IPS DF 6.9 (cell line): ENCODE results near the gene RNF175.

Experiments
- DNase-seq: peaks from one replicate; pipeline ENCODE4 v3.0.0-alpha.2; 2013; ENCODE audit warnings: low read depth, low spot score
- H3K27ac ChIP-seq: one replicate; pipeline ENCODE4 v1.5.1; 2013; ENCODE audit warnings: low read length, control low read depth
- H3K27me3 ChIP-seq: 2 replicates; pipeline ENCODE4 v1.6.1; 2013; ENCODE audit warnings: mild to moderate bottlenecking, low read length; ENCODE audit not compliant: control insufficient read depth, insufficient read depth
- H3K36me3 ChIP-seq: 2 replicates; pipeline ENCODE4 v1.6.1; 2013; ENCODE audit warnings: low read length; ENCODE audit not compliant: control insufficient read depth, insufficient read depth
- H3K4me1 ChIP-seq: 2 replicates; pipeline ENCODE4 v1.6.1; 2013; ENCODE audit warnings: low read length; ENCODE audit not compliant: control insufficient read depth, insufficient read depth
- H3K4me3 ChIP-seq: 2 replicates; pipeline ENCODE4 v1.5.1; 2013; ENCODE audit warnings: mild to moderate bottlenecking, low read length
- H3K9me3 ChIP-seq: 2 replicates; pipeline ENCODE4 v1.6.1; 2013; ENCODE audit warnings: low read length, inconsistent platforms; ENCODE audit not compliant: control insufficient read depth, insufficient read depth
- WGBS: extraction: QIAGEN DNeasy Blood & Tissue Kit; methylation state at CpG from one replicate; pipeline ENCODE4 v1.1.7; 2013; ENCODE audit warnings: mixed read lengths, missing lambda C conversion rate; ENCODE audit not compliant: insufficient read length, insufficient coverage; 5-methylcytosine and 5-hydroxymethylcytosine counted together

RNF175 gene

GRCh38 chr4:153785910-153786721 lies 26.3 kb upstream of the RNF175 start:
- Histone ChIP-seq H3K4me1 (peaks cover 2% of the 10 kb centered on the region; the same call in 1 of the 2 replicates), H3K9me3 (no peaks in the 10 kb centered on the region), H3K36me3 (peaks cover 14% of the 10 kb centered on the region; the same call in 1 of the 2 replicates), H3K27me3 (no peaks in the 10 kb centered on the region), H3K4me3 (peak overlapping the region; percentile 24; the same call in 1 of the 2 replicates), H3K27ac (no peak overlapping the region)
- no CpG with 5 or more reads among the region's 3 CpGs for WGBS
- DNase-seq = no peak

GRCh38 chr4:153784166-153784699 lies 24.4 kb upstream of the RNF175 start:
- H3K27ac ChIP-seq = no peak overlapping the region
- H3K4me1 ChIP-seq = peaks cover 1% of the 10 kb centered on the region; the same call in 1 of the 2 replicates
- peaks cover 15% of the 10 kb centered on the region; the same call in 1 of the 2 replicates for H3K36me3 ChIP-seq
- no peaks in the 10 kb centered on the region for H3K27me3 ChIP-seq
- WGBS = no CpG with 5 or more reads among the region's 3 CpGs
- H3K9me3 ChIP-seq = no peaks in the 10 kb centered on the region
- no peak overlapping the region for H3K4me3 ChIP-seq
- DNase-seq = no peak

GRCh38 chr4:153782581-153782980 lies 22.8 kb upstream of the RNF175 start:
- Histone ChIP-seq H3K4me3 (no peak overlapping the region), H3K27me3 (no peaks in the 10 kb centered on the region), H3K36me3 (peaks cover 15% of the 10 kb centered on the region; the same call in 1 of the 2 replicates), H3K9me3 (no peaks in the 10 kb centered on the region), H3K27ac (no peak overlapping the region), H3K4me1 (peaks cover 1% of the 10 kb centered on the region; the same call in 1 of the 2 replicates)
- WGBS = no CpG with 5 or more reads among the region's 1 CpG
- no peak for DNase-seq

- Histone ChIP-seq H3K27ac (no peak overlapping the region), H3K36me3 (peaks cover 15% of the 10 kb centered on the region; the same call in 1 of the 2 replicates), H3K4me1 (peaks cover 1% of the 10 kb centered on the region; the same call in 1 of the 2 replicates), H3K27me3 (no peaks in the 10 kb centered on the region), H3K4me3 (no peak overlapping the region), H3K9me3 (no peaks in the 10 kb centered on the region)
- DNase-seq = no peak
- no CpG with 5 or more reads among the region's 6 CpGs for WGBS
Observed at GRCh38 chr4:153781717-153782416, 22.0 kb upstream of the RNF175 start.

- Histone ChIP-seq H3K27me3 (no peaks in the 10 kb centered on the region), H3K4me1 (no peaks in the 10 kb centered on the region; the same call in 1 of the 2 replicates), H3K27ac (no peak overlapping the region), H3K36me3 (peaks cover 15% of the 10 kb centered on the region; the same call in 1 of the 2 replicates), H3K9me3 (no peaks in the 10 kb centered on the region), H3K4me3 (no peak overlapping the region)
- no CpG with 5 or more reads among the region's 17 CpGs for WGBS
- no peak for DNase-seq
Observed at GRCh38 chr4:153781280-153781679, 21.5 kb upstream of the RNF175 start.

GRCh38 chr4:153780876-153781275 lies 21.1 kb upstream of the RNF175 start:
- Histone ChIP-seq H3K9me3 (no peaks in the 10 kb centered on the region), H3K36me3 (peaks cover 15% of the 10 kb centered on the region; the same call in 1 of the 2 replicates), H3K4me1 (no peaks in the 10 kb centered on the region), H3K4me3 (no peak overlapping the region), H3K27ac (no peak overlapping the region), H3K27me3 (no peaks in the 10 kb centered on the region)
- WGBS = no CpG with 5 or more reads among the region's 1 CpG
- DNase-seq = no peak

- Histone ChIP-seq H3K27ac (no peak overlapping the region), H3K4me1 (no peaks in the 10 kb centered on the region), H3K4me3 (no peak overlapping the region), H3K27me3 (no peaks in the 10 kb centered on the region), H3K36me3 (peaks cover 15% of the 10 kb centered on the region; the same call in 1 of the 2 replicates), H3K9me3 (no peaks in the 10 kb centered on the region)
- DNase-seq = no peak
- no CpG with 5 or more reads among the region's 2 CpGs for WGBS
Observed at GRCh38 chr4:153780221-153780620, 20.4 kb upstream of the RNF175 start.

GRCh38 chr4:153778383-153778782 lies 18.6 kb upstream of the RNF175 start:
- no peaks in the 10 kb centered on the region for H3K27me3 ChIP-seq
- no peak overlapping the region for H3K27ac ChIP-seq
- H3K36me3 ChIP-seq = peaks cover 5% of the 10 kb centered on the region; the same call in 1 of the 2 replicates
- no CpG with 5 or more reads among the region's 1 CpG for WGBS
- no peak for DNase-seq
- no peak overlapping the region for H3K4me3 ChIP-seq
- no peaks in the 10 kb centered on the region for H3K4me1 ChIP-seq
- H3K9me3 ChIP-seq = no peaks in the 10 kb centered on the region

GRCh38 chr4:153777421-153777820 lies 17.6 kb upstream of the RNF175 start:
- H3K4me3 ChIP-seq = no peak overlapping the region
- no peaks in the 10 kb centered on the region for H3K27me3 ChIP-seq
- no peaks in the 10 kb centered on the region for H3K4me1 ChIP-seq
- H3K9me3 ChIP-seq = no peaks in the 10 kb centered on the region
- H3K27ac ChIP-seq = no peak overlapping the region
- no peak for DNase-seq
- H3K36me3 ChIP-seq = peaks cover 5% of the 10 kb centered on the region; the same call in 1 of the 2 replicates

GRCh38 chr4:153776601-153777000 lies 16.8 kb upstream of the RNF175 start:
- Histone ChIP-seq H3K4me1 (no peaks in the 10 kb centered on the region), H3K9me3 (no peaks in the 10 kb centered on the region), H3K27me3 (no peaks in the 10 kb centered on the region), H3K36me3 (peaks cover 5% of the 10 kb centered on the region; the same call in 1 of the 2 replicates), H3K4me3 (no peak overlapping the region), H3K27ac (no peak overlapping the region)
- WGBS = no CpG with 5 or more reads among the region's 3 CpGs
- no peak for DNase-seq
